Globus pallidus (tissue), 1 donor: Measurements from ENCODE around the gene EFCC1.
A peak's percentile ranks its signal among the peaks of the same experiment; 100 is the strongest.
"Not testable (repeated sequence)": the region's sequence is repeated elsewhere in the genome, so short reads cannot be mapped to it uniquely, and the experiment has no call there.

Source experiments
- DNase-seq: peaks from one replicate; pipeline ENCODE4 v3.0.0-alpha.2; 2015; ENCODE audit warnings: low spot score

Gene EFCC1

DNA sequence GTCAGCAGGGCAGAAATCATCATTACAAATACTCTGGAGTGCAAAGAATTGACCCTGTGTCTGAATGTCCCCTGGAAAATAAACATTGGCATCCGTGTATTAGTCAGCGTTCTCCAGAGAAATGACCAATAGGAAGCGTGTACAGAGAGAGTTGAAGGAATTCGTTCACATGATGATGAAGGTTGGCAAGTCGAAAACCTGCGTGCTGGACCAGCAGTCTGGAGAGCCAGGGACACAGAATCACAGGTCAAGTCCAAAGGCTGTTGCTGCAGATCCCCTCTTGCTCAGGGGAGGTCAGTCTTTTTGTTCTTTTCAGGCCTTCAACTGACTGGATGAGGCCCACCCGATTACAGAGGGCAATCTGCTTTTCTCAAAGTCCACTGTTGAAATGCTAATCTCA, 76.1 kb downstream of the EFCC1 start:
- no peak for DNase-seq

DNA sequence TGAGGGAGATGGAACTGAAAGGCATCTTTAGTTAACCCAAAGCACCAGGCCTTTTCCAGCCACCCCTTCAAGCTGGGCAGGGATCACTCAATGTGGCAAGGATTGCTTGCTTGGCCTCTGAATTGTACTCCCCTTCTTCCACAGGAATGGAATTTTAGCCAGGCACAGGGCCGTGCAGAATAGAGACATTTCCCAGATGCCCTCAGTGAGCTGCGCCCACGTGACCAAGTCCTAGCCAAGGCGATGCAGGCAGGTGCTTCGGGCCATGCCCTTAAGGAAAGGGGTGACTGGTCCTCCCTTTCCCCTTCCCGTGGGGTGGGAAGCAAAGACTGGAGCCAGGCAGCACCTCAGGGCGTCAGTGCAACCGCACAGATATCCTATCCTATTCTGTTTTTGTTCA, 77.4 kb downstream of the EFCC1 start:
- no peak for DNase-seq

GRCh38 chr3:129081503-129081902, 80.4 kb downstream of the EFCC1 start:
- no peak for DNase-seq

DNA sequence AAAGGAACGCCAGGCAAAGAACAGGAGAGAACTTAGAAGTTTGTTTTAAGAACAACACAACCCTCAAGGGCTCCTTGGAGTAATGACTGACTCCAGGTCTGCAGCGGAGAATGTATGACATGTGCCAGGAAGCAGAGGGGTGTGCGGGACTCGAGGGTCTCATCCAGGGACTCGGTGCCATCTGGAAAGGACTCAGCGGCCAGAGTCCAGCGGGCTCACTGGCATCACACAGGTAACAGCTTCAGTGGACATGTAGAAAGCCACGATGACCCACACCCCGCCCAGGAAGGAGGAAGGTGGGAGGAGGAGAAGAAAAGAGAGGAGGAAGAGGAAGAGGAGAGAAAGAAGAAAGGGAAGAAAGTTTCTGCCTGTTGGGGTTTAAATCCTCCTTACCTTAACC, 80.9 kb downstream of the EFCC1 start:
- no peak for DNase-seq

GRCh38 chr3:129084501-129084900, 83.4 kb downstream of the EFCC1 start:
- DNase-seq, result no peak

GRCh38 chr3:129085165-129085715, 84.1 kb downstream of the EFCC1 start:
- DNase-seq, result no peak

DNA sequence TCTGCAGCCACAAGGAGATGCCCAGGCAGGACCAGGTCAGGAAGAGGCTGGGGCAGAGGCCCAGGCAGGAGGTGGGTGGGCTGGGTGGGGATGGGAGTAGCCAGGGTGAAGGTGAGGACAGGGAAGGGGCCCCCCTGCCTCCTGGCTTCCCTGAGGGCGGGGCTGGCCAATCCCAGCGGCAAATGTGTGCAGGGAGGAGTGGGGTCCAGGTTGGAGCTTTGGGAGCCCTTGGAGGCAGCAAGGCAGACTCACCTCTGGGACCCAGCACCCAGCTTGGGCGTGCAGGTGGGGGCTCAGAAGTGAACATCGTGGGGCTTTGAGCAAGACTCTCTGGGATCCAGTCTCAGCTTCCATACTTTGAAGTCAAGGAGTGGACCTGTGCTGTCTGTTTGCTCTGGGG, 84.7 kb downstream of the EFCC1 start:
- no peak for DNase-seq

GRCh38 chr3:129087138-129087702, 86.1 kb downstream of the EFCC1 start:
- DNase-seq, result no peak

GRCh38 chr3:129087904-129088303, 86.8 kb downstream of the EFCC1 start:
- DNase-seq, result peak; percentile 33

DNA sequence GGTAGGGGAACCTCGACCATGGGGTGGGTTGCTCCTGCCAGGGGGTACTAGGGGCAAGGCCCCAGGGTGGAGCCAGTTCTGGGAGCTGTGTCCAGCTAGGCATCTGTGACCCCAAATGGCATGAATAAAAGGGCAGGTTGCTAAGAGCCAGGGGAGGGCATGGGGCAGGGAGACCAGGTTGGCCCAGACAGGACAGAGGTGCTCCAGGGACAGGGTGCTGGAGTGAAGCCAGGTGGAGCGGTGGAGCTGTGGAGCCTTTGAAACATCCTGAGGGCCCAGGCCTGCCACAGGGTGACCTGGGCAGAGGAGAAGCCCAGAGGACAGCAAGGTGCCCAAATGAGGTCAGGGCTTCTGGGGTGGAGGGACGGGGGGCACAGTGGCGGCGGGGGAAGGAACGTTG, 87.2 kb downstream of the EFCC1 start:
- not testable (repeated sequence) for DNase-seq
